ENCODE results near the gene SCNN1A. TPM values are rescaled to one million over a fixed set of nuclear protein-coding genes. Genes with fewer than 3 reads are reported as not detected.

SCNN1A gene
- total RNA-seq, 1 donor from 2014 or later: 1.2 TPM

DNA sequence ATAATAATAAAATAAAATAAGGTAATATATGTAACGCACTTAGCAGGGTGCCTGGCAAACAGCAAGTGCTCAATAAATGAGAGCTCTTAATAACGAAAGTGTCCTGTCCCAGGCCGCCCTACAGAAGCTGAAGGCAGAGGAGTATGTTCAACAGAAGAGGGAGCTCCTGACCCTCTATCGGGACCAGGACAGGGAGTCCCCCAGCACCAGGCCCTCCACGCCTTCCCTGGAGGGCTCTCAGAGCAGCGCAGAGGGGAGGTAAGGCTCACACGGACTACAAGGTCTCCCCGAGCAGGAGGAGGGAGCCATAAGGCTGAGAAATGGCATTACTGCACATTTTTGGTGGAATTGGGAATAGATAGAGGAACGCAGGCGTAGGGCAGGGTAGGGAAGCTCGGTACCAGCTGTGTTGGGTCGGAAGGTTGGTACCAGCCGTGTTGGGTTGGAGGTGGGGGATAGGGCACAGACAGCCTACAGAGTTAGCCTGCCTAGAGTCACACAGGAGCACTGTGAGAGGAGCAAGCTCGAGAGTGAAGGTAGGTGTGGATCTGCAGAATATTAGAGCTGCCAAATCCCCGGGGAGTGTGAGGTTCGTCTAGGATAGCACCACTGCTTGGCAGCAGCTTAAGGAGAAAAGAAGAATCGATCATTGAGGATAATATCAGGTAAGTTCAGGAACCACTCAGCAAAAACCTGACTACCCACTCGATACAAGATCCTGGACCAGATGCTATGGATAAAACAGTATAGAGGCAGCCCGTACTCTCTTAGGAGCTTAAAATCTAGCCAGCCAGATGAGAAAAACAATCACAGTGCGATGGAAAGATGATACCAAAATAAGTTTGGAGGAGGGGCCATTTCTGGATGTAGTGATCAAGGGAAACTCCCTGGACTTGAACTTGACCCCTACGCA, 48.8 kb downstream of the SCNN1A start:
- Histone ChIP-seq H3K9ac (no peak overlapping the region), H3K27ac (no peak overlapping the region), H4K20me1 (ENCODE audit: low read depth) (no peaks in the 10 kb centered on the region), H3K9me3 (ENCODE audit: low read depth) (no peaks in the 10 kb centered on the region), H3K4me1 (peaks cover 33% of the 10 kb centered on the region), H3K4me2 (no peak overlapping the region), H3K27me3 (no peaks in the 10 kb centered on the region), H3K4me3 (no peak overlapping the region), H2AFZ (replicated peaks) (no peak overlapping the region), H3K79me2 (ENCODE audit: low read depth) (no peaks in the 10 kb centered on the region), H3F3A (ENCODE audit: low read depth) (peaks cover 32% of the 10 kb centered on the region), H3K36me3 (no peaks in the 10 kb centered on the region)
- H3K9me3 Mint-ChIP-seq: no peaks in the 10 kb centered on the region
- peaks cover 44% of the 10 kb centered on the region for H3K4me1 Mint-ChIP-seq
- H3K36me3 Mint-ChIP-seq: peaks cover 14% of the 10 kb centered on the region
- TF ChIP-seq CTCF (IDR thresholded peaks at IDR 0.05) (peak; percentile 62), EZH2 (IDR thresholded peaks at IDR 0.05) (no peak), EZH2phosphoT487 (IDR thresholded peaks at IDR 0.05) (no peak)
- H3K27me3 Mint-ChIP-seq (ENCODE audit: insufficient read depth, low read depth): peaks cover 4% of the 10 kb centered on the region
- peak overlapping the region; percentile 21 for H3K4me3 Mint-ChIP-seq
- peak overlapping the region; percentile 91 for H3K27ac Mint-ChIP-seq
- peak; percentile 83 for DNase-seq (ENCODE audit: low spot score)

GRCh38 chr12:6324936-6325750, 50.2 kb downstream of the SCNN1A start:
- no peak overlapping the region for H3K9ac ChIP-seq
- no peak overlapping the region for H2AFZ ChIP-seq (replicated peaks)
- H3K4me3 ChIP-seq: no peak overlapping the region
- H3K79me2 ChIP-seq (ENCODE audit: low read depth): no peaks in the 10 kb centered on the region
- H3K36me3 ChIP-seq: no peaks in the 10 kb centered on the region
- peaks cover 32% of the 10 kb centered on the region for H3F3A ChIP-seq (ENCODE audit: low read depth)
- peaks cover 33% of the 10 kb centered on the region for H3K4me1 ChIP-seq
- no peaks in the 10 kb centered on the region for H3K27me3 ChIP-seq
- H3K9me3 Mint-ChIP-seq: no peaks in the 10 kb centered on the region
- H3K4me3 Mint-ChIP-seq: peak overlapping the region; percentile 47
- DNase-seq (ENCODE audit: low spot score): no peak
- no peak overlapping the region for H3K4me2 ChIP-seq
- H3K4me1 Mint-ChIP-seq: peaks cover 46% of the 10 kb centered on the region
- H3K9me3 ChIP-seq (ENCODE audit: low read depth): no peaks in the 10 kb centered on the region
- H4K20me1 ChIP-seq (ENCODE audit: low read depth): no peaks in the 10 kb centered on the region
- H3K27me3 Mint-ChIP-seq (ENCODE audit: insufficient read depth, low read depth): peaks cover 3% of the 10 kb centered on the region
- no peak overlapping the region for H3K27ac ChIP-seq
- peak overlapping the region; percentile 96 for H3K27ac Mint-ChIP-seq
- peaks cover 5% of the 10 kb centered on the region for H3K36me3 Mint-ChIP-seq
- TF ChIP-seq EZH2phosphoT487 (IDR thresholded peaks at IDR 0.05): no peak
- TF ChIP-seq CTCF (IDR thresholded peaks at IDR 0.05): no peak
- no peak for TF ChIP-seq EZH2 (IDR thresholded peaks at IDR 0.05)

DNA sequence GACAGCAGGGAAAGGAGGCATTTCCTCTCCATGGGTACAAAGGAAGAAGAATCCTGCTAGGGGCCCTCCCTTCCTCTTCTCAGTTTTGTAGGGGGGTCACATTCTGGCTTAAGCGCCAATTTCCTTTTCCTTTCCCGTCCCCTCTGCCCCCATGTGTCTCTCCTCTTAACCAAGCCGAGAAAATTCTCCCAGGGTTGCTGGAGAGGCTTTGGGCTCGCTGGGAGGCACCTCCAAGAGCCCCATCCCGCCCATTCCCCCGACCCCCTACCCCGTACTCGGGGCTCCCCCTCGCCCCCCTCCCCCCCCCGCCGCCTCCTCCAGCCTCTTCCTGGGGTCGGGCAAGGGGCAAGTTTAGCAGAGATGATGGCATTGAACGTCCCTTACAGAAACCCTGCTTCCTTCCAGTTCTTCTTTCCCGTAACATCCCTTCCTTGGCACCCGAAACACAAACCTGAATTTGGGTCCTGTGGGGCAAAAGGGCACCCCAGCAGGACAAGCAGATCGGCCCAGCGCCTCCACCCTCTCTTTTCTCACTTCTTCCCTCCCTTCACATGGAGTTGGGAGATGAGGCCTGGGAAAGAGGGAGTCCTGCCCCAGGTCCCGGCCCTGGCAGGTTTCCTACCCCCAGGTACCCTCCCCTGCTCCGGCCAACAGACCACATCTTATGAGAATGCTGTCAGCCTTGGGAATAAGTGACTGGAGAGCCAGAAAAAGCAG, 51.2 kb downstream of the SCNN1A start:
- H3K36me3 Mint-ChIP-seq: peaks cover 5% of the 10 kb centered on the region
- H3K27ac Mint-ChIP-seq: peak overlapping the region; percentile 96
- DNase-seq (ENCODE audit: low spot score): no peak
- no peak overlapping the region for H3K4me3 ChIP-seq
- peaks cover 46% of the 10 kb centered on the region for H3K4me1 Mint-ChIP-seq
- peaks cover 33% of the 10 kb centered on the region for H3K4me1 ChIP-seq
- no peaks in the 10 kb centered on the region for H3K27me3 ChIP-seq
- peaks cover 3% of the 10 kb centered on the region for H3K27me3 Mint-ChIP-seq (ENCODE audit: insufficient read depth, low read depth)
- H3K4me3 Mint-ChIP-seq: peak overlapping the region; percentile 52
- no peaks in the 10 kb centered on the region for H3K9me3 Mint-ChIP-seq
- no peak for TF ChIP-seq EZH2phosphoT487 (IDR thresholded peaks at IDR 0.05)
- TF ChIP-seq CTCF (IDR thresholded peaks at IDR 0.05): no peak
- TF ChIP-seq EZH2 (IDR thresholded peaks at IDR 0.05): no peak
- no peak overlapping the region for H2AFZ ChIP-seq (replicated peaks)
- H3K79me2 ChIP-seq (ENCODE audit: low read depth): no peaks in the 10 kb centered on the region
- H3K9ac ChIP-seq: no peak overlapping the region
- H3K9me3 ChIP-seq (ENCODE audit: low read depth): no peaks in the 10 kb centered on the region
- no peak overlapping the region for H3K27ac ChIP-seq
- no peaks in the 10 kb centered on the region for H3K36me3 ChIP-seq
- H3F3A ChIP-seq (ENCODE audit: low read depth): peaks cover 32% of the 10 kb centered on the region
- H3K4me2 ChIP-seq: peak overlapping the region; percentile 58
- H4K20me1 ChIP-seq (ENCODE audit: low read depth): no peaks in the 10 kb centered on the region
